GM13976 (cell line): ENCODE results near the gene SPATC1L.

Experiments used
- DNase-seq: peaks from one replicate; pipeline ENCODE4 v3.0.0; 2012; ENCODE audit warnings: low spot score
- in situ Hi-C: fragments of 300-500 bp; cut with MboI; formaldehyde crosslinking; loops from one replicate; pipeline ENCODE4 v1.12.0; 2022; ENCODE audit warnings: low sequenced_read_pairs, mixed read lengths, inconsistent platforms; ENCODE audit not compliant: unreplicated experiment
- TF ChIP-seq, protein P1 (sequence below): IDR thresholded peaks from 2 replicates; pipeline ENCODE4 v1.5.1; 2012; ENCODE audit warnings: borderline replicate concordance, mild to moderate bottlenecking; ENCODE audit not compliant: insufficient read depth; ENCODE audit errors: extremely low read depth, missing control alignments, control extremely low read depth

SPATC1L gene

DNA sequence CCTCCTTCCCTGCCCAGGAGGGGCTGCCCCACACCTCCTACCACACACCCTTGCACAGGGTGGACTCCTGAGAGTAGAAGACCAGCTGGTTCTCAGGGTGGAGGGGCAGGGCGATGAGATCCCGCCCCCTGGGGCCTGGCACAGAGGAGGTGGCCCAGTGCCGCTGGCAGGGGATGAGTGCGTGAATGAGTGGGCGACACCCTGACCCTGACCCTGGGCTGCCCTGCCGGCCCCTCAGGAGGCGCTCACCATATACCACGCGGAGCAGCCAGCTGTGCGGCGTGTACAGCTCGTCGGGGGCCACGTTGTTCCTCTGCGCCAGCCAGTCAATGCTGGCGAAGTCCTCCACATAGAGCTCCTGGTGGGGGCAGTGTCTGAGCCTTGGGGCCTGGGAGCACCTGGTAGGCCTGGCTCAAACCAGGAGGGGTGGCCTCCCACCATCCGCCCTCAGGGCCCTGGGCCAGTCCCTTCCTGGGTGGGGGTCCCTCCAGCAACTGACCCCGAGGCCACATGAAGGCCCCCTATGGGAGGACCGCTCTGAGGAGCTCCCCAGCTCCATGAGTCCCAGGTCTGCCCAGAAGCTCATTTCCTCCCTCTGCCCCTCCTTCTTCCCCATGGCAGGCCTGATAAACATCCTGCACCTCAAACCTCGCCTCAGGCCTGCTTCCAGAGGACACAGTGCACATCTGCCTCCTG is 31.3 kb upstream of the SPATC1L start:
- peak; percentile 35 for DNase-seq
- in situ Hi-C loops: no loop called here
- TF ChIP-seq, protein P1, sequence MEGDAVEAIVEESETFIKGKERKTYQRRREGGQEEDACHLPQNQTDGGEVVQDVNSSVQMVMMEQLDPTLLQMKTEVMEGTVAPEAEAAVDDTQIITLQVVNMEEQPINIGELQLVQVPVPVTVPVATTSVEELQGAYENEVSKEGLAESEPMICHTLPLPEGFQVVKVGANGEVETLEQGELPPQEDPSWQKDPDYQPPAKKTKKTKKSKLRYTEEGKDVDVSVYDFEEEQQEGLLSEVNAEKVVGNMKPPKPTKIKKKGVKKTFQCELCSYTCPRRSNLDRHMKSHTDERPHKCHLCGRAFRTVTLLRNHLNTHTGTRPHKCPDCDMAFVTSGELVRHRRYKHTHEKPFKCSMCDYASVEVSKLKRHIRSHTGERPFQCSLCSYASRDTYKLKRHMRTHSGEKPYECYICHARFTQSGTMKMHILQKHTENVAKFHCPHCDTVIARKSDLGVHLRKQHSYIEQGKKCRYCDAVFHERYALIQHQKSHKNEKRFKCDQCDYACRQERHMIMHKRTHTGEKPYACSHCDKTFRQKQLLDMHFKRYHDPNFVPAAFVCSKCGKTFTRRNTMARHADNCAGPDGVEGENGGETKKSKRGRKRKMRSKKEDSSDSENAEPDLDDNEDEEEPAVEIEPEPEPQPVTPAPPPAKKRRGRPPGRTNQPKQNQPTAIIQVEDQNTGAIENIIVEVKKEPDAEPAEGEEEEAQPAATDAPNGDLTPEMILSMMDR: no peak

DNA sequence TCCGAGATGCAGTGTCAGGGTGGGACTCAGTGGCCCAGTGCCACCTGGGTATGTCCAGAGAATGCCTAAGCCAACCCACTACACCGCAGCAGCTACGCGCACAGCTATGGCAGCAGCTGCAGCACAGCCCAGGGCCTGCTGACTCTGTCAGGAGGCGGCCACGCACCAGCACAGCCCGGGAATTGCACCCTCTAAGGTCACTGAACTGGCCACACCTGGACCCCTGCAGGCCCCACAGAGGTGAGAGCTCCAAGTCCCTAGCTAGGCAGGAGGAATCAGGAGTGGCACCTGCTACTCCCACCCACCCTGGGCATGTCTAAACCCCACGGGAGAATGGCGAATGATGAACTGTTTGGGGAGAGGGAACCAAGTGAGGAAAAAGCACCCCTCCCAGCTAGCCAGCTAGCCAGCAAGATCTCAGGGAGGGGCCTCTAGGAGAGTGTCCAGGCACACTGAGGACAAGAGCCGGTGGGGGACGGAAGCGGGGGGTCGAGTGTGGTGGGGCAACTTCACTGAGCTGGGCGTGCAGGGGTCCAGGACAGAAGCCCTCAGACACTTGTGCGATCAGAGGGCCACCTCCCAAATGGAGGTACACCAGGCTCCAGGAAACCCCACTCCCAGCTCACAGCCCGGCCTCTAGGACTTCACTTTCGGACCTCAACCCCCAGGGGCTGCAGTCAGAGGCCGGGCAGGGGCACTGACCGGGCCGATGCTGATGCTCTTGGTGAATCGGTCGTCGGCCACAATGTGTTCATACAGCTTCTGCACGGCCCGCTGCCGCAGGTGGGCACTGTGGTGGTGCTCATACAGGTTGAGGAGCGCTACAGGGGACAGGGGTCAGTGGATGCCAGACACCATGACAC is 30.4 kb upstream of the SPATC1L start:
- TF ChIP-seq, protein P1: no peak
- in situ Hi-C loops: no loop called here
- DNase-seq: peak; percentile 13

DNA sequence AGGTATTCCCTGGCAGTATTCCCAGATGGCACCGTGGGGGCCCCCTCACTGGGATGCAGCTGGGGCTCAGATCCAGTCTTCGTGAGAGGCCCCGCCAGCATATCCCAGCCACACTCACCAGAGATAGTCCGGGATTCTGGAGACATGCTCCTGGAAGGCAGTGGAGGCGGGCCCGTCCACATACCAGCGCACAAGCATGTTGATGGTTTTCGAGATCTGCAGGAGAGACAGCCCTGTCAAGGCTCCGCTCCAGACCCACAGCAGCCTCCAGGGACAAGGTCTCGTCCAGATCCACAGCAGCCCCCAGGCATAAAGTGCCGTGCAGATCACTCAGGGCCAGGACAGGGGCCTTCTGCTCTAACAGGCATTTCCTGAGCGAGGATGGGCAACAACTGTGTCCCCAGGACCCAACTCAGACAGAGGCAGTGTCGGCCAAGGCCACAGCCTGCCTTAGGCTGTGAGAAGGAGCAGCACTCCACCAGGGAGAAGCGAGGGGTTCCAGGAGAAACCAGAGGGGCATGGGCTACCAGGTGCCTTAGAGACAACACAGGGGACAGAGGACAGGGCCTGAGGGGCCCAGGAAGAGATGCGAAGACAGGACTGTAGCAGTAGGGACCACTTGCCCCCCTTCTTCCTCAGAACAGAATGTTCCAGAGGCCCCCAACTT is 29.5 kb upstream of the SPATC1L start:
- TF ChIP-seq, protein P1: no peak
- DNase-seq: no peak
- in situ Hi-C loops: no loop called here

DNA sequence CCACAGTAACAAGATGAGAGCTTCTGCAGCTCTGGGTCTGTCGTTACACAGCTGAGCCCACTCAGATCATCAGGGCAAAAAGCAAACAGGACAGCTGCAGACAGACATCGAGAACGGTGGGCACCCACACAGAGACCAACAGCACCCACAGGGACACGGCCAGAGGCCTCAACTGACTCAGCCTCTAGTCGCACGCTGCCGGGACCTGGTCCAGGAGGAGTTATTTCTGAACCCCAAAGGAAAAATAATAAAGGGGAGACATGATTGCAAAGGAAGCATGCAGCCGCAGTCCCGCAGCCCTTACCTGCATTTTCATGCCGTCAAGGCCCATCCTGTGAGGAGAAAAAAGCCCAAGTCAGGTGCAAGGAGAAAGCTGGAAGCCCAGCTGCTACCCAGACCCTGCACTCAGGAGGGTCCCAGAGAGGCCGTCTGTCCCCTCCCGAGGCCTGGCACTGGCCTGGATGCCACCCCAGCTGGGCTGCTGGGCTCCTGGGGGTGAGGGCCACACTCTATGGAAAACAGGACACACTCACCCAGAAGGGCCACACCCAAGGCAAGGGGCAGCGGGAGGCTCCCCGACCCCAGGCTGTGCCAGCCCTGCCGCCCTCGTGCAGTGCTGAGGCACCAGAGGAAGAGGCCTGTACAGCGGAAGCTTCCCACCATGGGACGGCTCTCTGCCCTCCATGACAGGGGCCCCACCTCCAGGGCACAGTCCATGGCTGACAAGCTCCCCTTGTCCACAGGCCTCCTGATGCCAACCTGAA is 28.6 kb upstream of the SPATC1L start:
- no peak for DNase-seq
- in situ Hi-C loops: no loop called here
- TF ChIP-seq, protein P1: no peak

DNA sequence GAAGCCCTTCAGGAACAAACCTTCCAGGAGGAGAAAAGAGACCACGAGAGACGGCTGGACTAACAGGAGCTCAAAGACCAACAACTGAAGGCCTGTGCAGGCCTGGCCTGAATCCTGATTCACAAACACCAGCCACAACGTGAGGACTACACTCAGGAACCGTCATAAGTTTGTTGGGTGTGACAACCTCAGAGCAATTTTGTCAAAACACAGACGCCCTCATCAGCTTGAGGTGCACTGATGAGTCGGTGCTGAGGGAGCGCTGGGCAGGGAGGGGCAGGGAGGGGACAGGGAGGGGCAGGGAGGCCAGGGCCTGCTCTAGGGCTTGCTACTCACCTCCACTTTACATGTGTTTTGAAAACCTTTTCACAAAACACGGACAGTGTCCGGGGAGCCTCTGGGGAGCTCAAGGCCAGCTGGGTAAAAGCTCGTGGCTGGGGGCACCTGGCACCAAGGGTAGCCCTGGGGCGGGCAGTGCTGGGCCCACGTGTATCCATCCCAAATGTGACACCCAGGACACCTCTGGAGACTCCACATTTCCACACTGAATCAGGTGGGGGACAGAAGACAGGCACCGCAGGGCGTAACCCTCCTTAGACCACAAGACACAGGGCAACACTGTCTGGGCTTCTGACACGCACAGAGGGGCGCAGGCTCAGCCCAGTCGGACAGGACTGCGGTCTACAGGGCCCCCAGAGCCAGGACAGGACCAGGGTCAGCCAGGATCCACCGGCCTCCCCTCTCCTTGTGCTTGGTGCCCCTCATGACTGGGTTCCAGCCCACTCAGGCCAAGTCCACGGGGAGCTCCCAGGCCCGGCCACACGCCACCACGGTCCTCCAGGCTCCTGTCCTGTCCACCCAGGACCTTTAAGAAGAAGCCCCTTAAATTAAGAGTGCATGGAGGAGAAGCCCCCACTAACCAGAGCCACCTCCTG is 27.8 kb upstream of the SPATC1L start:
- TF ChIP-seq, protein P1: no peak
- DNase-seq: no peak
- in situ Hi-C loops: no loop called here
